Measurements from ENCODE around the gene DLST.

DLST gene

GRCh38 chr14:74950795-74951442, 69.2 kb downstream of the DLST start:
- no peak overlapping the region for H3K4me3 ChIP-seq (ENCODE audit: low read depth, low read length)
- TF ChIP-seq ZIC2 (tag by site-specific recombination; IDR thresholded peaks at IDR 0.05) (peak; percentile 40), ZSCAN16 (tag by site-specific recombination; IDR thresholded peaks at IDR 0.05) (no peak), KLF8 (tag by site-specific recombination; IDR thresholded peaks at IDR 0.05) (no peak), TRIM28 (IDR thresholded peaks at IDR 0.05; ENCODE audit: borderline replicate concordance, low read length) (peak; percentile 70; the same call in 1 of the 2 replicates), ZBTB8A (tag by site-specific recombination; IDR thresholded peaks at IDR 0.05) (no peak), ZNF18 (tag by site-specific recombination; IDR thresholded peaks at IDR 0.05) (0 out of 2 replicates have a peak, but pooled peaks have one; percentile 20), ZNF521 (tag by site-specific recombination; IDR thresholded peaks at IDR 0.05) (no peak), ZNF624 (tag by site-specific recombination; IDR thresholded peaks at IDR 0.05) (no peak), ZNF843 (tag by site-specific recombination; IDR thresholded peaks at IDR 0.05) (no peak), ZSCAN30 (tag by site-specific recombination; IDR thresholded peaks at IDR 0.05) (no peak), ZNF169 (tag by site-specific recombination; IDR thresholded peaks at IDR 0.05) (no peak), ZNF148 (tag by site-specific recombination; IDR thresholded peaks at IDR 0.05; ENCODE audit: borderline replicate concordance) (no peak), ZBTB7A (tag by site-specific recombination; IDR thresholded peaks at IDR 0.05; ENCODE audit: low read depth) (no peak), ZNF768 (tag by site-specific recombination; IDR thresholded peaks at IDR 0.05) (no peak), ZNF174 (tag by site-specific recombination; IDR thresholded peaks at IDR 0.05) (no peak), ZNF335 (tag by site-specific recombination; conservative IDR thresholded peaks at IDR 0.05) (no peak), SALL2 (tag by site-specific recombination; IDR thresholded peaks at IDR 0.05; ENCODE audit: borderline replicate concordance) (no peak), REST (tag by site-specific recombination; IDR thresholded peaks at IDR 0.05) (peak; percentile 74), FEZF1 (tag by site-specific recombination; IDR thresholded peaks at IDR 0.05) (peak; percentile 27; the same call in 1 of the 2 replicates)
- ChIA-PET POLR2A (interaction anchor here (1.1 kb wide), 1 partner anchor 16 kb away, joined by 4 read pairs; no protein-coding TSS in a partner anchor), CTCF (no interaction called here)
- peaks cover 24% of the 10 kb centered on the region for H3K4me1 ChIP-seq (ENCODE audit: control insufficient read depth, insufficient read depth, low read length)
- peaks cover 0 to 68% of the 10 kb centered on the region in 2 experiments; a peak in 1 of 3 replicates for H3K36me3 ChIP-seq (ENCODE audit: control insufficient read depth in 2 of 2, insufficient read depth in 1 of 2, low read length in 2 of 2)
- H3K9me3 ChIP-seq (ENCODE audit: control insufficient read depth, insufficient read depth, low read depth, low read length), result no peaks in the 10 kb centered on the region
- H3K27ac ChIP-seq (ENCODE audit: extremely low read depth, low read depth, low read length), result peak overlapping the region; percentile 58
